HepG2 (cell line): ENCODE measurements around the gene ARL5C. TPM values are rescaled to one million over a fixed set of nuclear protein-coding genes. Genes with fewer than 3 reads are reported as not detected.

Experiments
- ATAC-seq: fragments of 200-7000 bp; cut with Tn5 transposase; 3 replicates; pipeline ENCODE4 v1.9.1; 2020; ENCODE audit warnings: mild to moderate bottlenecking, moderate library complexity
- BruUV-seq: library from RNA; stranded (reverse); fragments of 400-500 nt; replicated peaks from 2 replicates; lab custom pipeline; 2021; lab: Mats Ljungman, UMichigan
- CTCF ChIA-PET: fragments of 300-600 bp; formaldehyde crosslinking; extraction: SDS; loops from one replicate; lab custom pipeline; 2021; ENCODE audit warnings: low total read pairs, inconsistent platforms, low intra/inter-chr PET ratio; lab: Yijun Ruan, JAX
- POLR2A ChIA-PET: fragments of 350-600 bp; sonication (Branson Sonifier 250); formaldehyde crosslinking; loops from one replicate; lab custom pipeline; 2020; ENCODE audit warnings: antibody characterized with exemption, inconsistent platforms; lab: Yijun Ruan, JAX
- DNase-seq: peaks from one replicate; pipeline ENCODE4 v3.0.0-alpha.2; 2015; ENCODE audit warnings: low spot score
- FAIRE-seq: peaks from 3 replicates; lab custom pipeline; 2011; peaks lifted over from hg19 to GRCh38; lab: Jason Lieb, UNC
- H2AFZ ChIP-seq: one replicate; pipeline ENCODE4 v1.6.1; 2011; ENCODE audit warnings: low read length, inconsistent platforms
- H3K27ac ChIP-seq: fragments of 300-600 bp; 3 replicates; pipeline ENCODE4 v1.8.0; 2011; ENCODE audit warnings: mixed run types, mild to moderate bottlenecking, mixed read lengths, low read length, inconsistent platforms; ENCODE audit not compliant: insufficient read depth; ENCODE audit errors: extremely low read length
- H3K27me3 ChIP-seq, 2 experiments: fragments of 200-600 bp in 1 of 2; 2 replicates in 1 of 2; 3 replicates in 1 of 2; pipeline versions ENCODE4 v1.6.0 to v1.8.0; 2011; ENCODE audit warnings: low read length in 2 of 2, mild to moderate bottlenecking in 2 of 2, moderate library complexity in 2 of 2, inconsistent platforms in 1 of 2; ENCODE audit not compliant: insufficient read depth in 2 of 2, control insufficient read depth in 1 of 2
- H3K36me3 ChIP-seq, 2 experiments: fragments of 200-600 bp in 1 of 2; replicated peaks in 1 of 2; 2 replicates in 1 of 2; 3 replicates in 1 of 2; pipeline versions ENCODE4 v1.5.1 to v1.8.0; 2011; ENCODE audit warnings: low read length in 2 of 2, inconsistent platforms in 1 of 2; ENCODE audit not compliant: insufficient read depth in 2 of 2, control insufficient read depth in 1 of 2
- H3K4me1 ChIP-seq: 2 replicates; pipeline ENCODE4 v1.5.1; 2012; ENCODE audit warnings: low read length, inconsistent platforms; ENCODE audit not compliant: insufficient read depth
- H3K4me2 ChIP-seq: 2 replicates; pipeline ENCODE4 v1.6.0; 2011; ENCODE audit warnings: low read depth, low read length, inconsistent platforms
- H3K4me3 ChIP-seq, 3 experiments: fragments of 200-600 bp in 1 of 3; sonication (generic), shearing (Covaris generic) in 1 of 3; replicated peaks in 1 of 3; 2 replicates each; pipeline ENCODE4 v1.5.1; 2011 to 2016; ENCODE audit warnings: low read length in 3 of 3, inconsistent platforms in 2 of 3, low read depth in 2 of 3, mild to moderate bottlenecking in 2 of 3, control low read depth in 1 of 3, mixed read lengths in 1 of 3; ENCODE audit not compliant: insufficient read depth in 1 of 3
- H3K79me2 ChIP-seq: one replicate; pipeline ENCODE4 v1.6.1; 2011; ENCODE audit warnings: low read length, inconsistent platforms; ENCODE audit not compliant: insufficient read depth
- H3K9ac ChIP-seq: 2 replicates; pipeline ENCODE4 v1.6.0; 2011; ENCODE audit warnings: mild to moderate bottlenecking, low read depth, low read length, inconsistent platforms; ENCODE audit not compliant: insufficient read depth
- H3K9me3 ChIP-seq: 2 replicates; pipeline ENCODE4 v1.5.1; 2012; ENCODE audit warnings: mild to moderate bottlenecking, low read length
- H4K20me1 ChIP-seq: 2 replicates; pipeline ENCODE4 v1.6.0; 2011; ENCODE audit warnings: inconsistent platforms, mild to moderate bottlenecking, low read length, moderate library complexity; ENCODE audit not compliant: insufficient read depth
- CAMTA2 ChIP-seq: sonication (generic); formaldehyde crosslinking; IDR thresholded peaks from 2 replicates; pipeline ENCODE4 v1.4.0; 2020; ENCODE audit warnings: mild to moderate bottlenecking, missing genetic modification reagents, borderline replicate concordance
- CBFB ChIP-seq: sonication (generic); formaldehyde crosslinking; IDR thresholded peaks from 2 replicates; pipeline ENCODE4 v1.4.0; 2020; ENCODE audit warnings: missing genetic modification reagents
- IKZF5 ChIP-seq: IDR thresholded peaks from 2 replicates; pipeline ENCODE4 v1.6.1; 2018; ENCODE audit warnings: missing genetic modification reagents, mild to moderate bottlenecking, missing compliant biosample characterization
- MTF1 ChIP-seq: sonication (generic); formaldehyde crosslinking; IDR thresholded peaks from 2 replicates; pipeline ENCODE4 v1.5.0; 2020; ENCODE audit warnings: missing genetic modification reagents
- REPIN1 ChIP-seq: sonication (generic); formaldehyde crosslinking; IDR thresholded peaks from 2 replicates; pipeline ENCODE4 v1.8.0; 2022; ENCODE audit warnings: missing genetic modification reagents, low read depth, mild to moderate bottlenecking, borderline replicate concordance
- SMARCE1 ChIP-seq: fragments of 450-650 bp; IDR thresholded peaks from 2 replicates; pipeline ENCODE4 v1.6.1; 2017; ENCODE audit warnings: borderline replicate concordance
- YEATS2 ChIP-seq: sonication (generic); formaldehyde crosslinking; IDR thresholded peaks from 2 replicates; pipeline ENCODE4 v1.4.0; 2020; ENCODE audit warnings: missing genetic modification reagents, borderline replicate concordance
- ZFYVE20 ChIP-seq: sonication (generic); formaldehyde crosslinking; IDR thresholded peaks from 2 replicates; pipeline ENCODE4 v1.8.0; 2023; ENCODE audit warnings: low read depth, mild to moderate bottlenecking, moderate library complexity, missing genetic modification reagents, borderline replicate concordance
- ZNF335 ChIP-seq: sonication (generic); formaldehyde crosslinking; IDR thresholded peaks from 2 replicates; pipeline ENCODE4 v1.4.0; 2020; ENCODE audit warnings: missing genetic modification reagents
- ZNF652 ChIP-seq: IDR thresholded peaks from 2 replicates; pipeline ENCODE4 v1.6.1; 2016; ENCODE audit warnings: low read depth, borderline replicate concordance
- WGBS: methylation state at CpG from one replicate; pipeline ENCODE4 v1.1.6; 2017; ENCODE audit warnings: low lambda C conversion rate; 5-methylcytosine and 5-hydroxymethylcytosine counted together
- in situ Hi-C: cut with HindIII; loops from 2 replicates; pipeline ENCODE4 v1.10.0; 2017; ENCODE audit warnings: low pct_unique_long_range_greater_than_20kb; ENCODE audit not compliant: extremely low pct_ligation_motif_present
- intact Hi-C: fragments of 100-400 bp; cut with micrococcal nuclease; formaldehyde crosslinking; loops from one replicate; pipeline ENCODE4 v1.10.0; 2022; ENCODE audit not compliant: unreplicated experiment
- polyA plus RNA-seq, 8 experiments: library from polyadenylated mRNA; depleted of rRNA in 3 of 8; stranded (reverse) in 7 of 8; unstranded in 1 of 8; fragments of >200 nt; fragmentation: Illumina TruSeq in 4 of 8; extraction: Trizol in 4 of 8; gene quantifications; 2 replicates each; pipeline versions ENCODE4 v1.2.1 to v1.2.3, GENCODE V29; 2011 to 2016; ENCODE audit warnings: low read depth in 4 of 8, missing spikeins in 1 of 8, mixed read lengths in 1 of 8; ENCODE audit not compliant: insufficient read depth in 1 of 8
- total RNA-seq, 5 experiments: library from RNA; depleted of rRNA; stranded (reverse); fragments of >200 nt; fragmentation: Illumina TruSeq; extraction: Trizol; gene quantifications; 2 replicates each; pipeline ENCODE4 v1.2.3, GENCODE V29; 2016; ENCODE audit warnings: low read depth in 1 of 5
- TF ChIP-seq, protein P1 (sequence below): sonication (generic); formaldehyde crosslinking; IDR thresholded peaks from 2 replicates; pipeline ENCODE4 v1.9.0; 2021; ENCODE audit warnings: missing genetic modification reagents, borderline replicate concordance

ARL5C gene
- total and polyA plus RNA-seq, 2 of the 13 experiments (the other 11 are each of a cell fraction or from before 2014, with no cell fraction given): not detected

GRCh38 chr17:39212841-39213480, 47.0 kb upstream of the ARL5C start:
- in situ Hi-C loops (no loop called here), intact Hi-C loops (no loop called here)
- ChIA-PET POLR2A (no interaction called here), CTCF (no interaction called here)
- ATAC-seq: no peak
- no peaks in the 10 kb centered on the region for H3K36me3 ChIP-seq
- H3K9ac ChIP-seq: no peak overlapping the region
- H2AFZ ChIP-seq: no peak overlapping the region
- no peak overlapping the region for H3K4me3 ChIP-seq
- no peaks in the 10 kb centered on the region for H3K4me1 ChIP-seq
- H4K20me1 ChIP-seq: no peaks in the 10 kb centered on the region
- WGBS: 62% methylated on average over 16 of the region's 16 CpGs
- no peaks in the 10 kb centered on the region for H3K9me3 ChIP-seq
- DNase-seq: no peak
- H3K27ac ChIP-seq: no peak overlapping the region
- TF ChIP-seq ZNF652 (CRISPR knock-in tag): no peak
- no peak for TF ChIP-seq CAMTA2 (CRISPR knock-in tag)
- no peak for TF ChIP-seq ZFYVE20 (CRISPR knock-in tag)
- TF ChIP-seq ZNF335 (CRISPR knock-in tag): no peak
- no peak for TF ChIP-seq REPIN1
- TF ChIP-seq SMARCE1: no peak
- TF ChIP-seq YEATS2 (CRISPR knock-in tag): no peak
- no peak for TF ChIP-seq MTF1 (CRISPR knock-in tag)
- no peak for TF ChIP-seq CBFB (CRISPR knock-in tag)
- TF ChIP-seq, protein P1, sequence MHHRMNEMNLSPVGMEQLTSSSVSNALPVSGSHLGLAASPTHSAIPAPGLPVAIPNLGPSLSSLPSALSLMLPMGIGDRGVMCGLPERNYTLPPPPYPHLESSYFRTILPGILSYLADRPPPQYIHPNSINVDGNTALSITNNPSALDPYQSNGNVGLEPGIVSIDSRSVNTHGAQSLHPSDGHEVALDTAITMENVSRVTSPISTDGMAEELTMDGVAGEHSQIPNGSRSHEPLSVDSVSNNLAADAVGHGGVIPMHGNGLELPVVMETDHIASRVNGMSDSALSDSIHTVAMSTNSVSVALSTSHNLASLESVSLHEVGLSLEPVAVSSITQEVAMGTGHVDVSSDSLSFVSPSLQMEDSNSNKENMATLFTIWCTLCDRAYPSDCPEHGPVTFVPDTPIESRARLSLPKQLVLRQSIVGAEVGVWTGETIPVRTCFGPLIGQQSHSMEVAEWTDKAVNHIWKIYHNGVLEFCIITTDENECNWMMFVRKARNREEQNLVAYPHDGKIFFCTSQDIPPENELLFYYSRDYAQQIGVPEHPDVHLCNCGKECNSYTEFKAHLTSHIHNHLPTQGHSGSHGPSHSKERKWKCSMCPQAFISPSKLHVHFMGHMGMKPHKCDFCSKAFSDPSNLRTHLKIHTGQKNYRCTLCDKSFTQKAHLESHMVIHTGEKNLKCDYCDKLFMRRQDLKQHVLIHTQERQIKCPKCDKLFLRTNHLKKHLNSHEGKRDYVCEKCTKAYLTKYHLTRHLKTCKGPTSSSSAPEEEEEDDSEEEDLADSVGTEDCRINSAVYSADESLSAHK (CRISPR knock-in tag): no peak
- no peak for TF ChIP-seq IKZF5
- no peak overlapping the region for H3K4me2 ChIP-seq
- no TSS peak for BruUV-seq
- H3K79me2 ChIP-seq: no peaks in the 10 kb centered on the region
- H3K27me3 ChIP-seq: peaks cover 22 to 82% of the 10 kb centered on the region in 2 experiments
- FAIRE-seq: no peak
